OCI-LY3 (cell line): Measurements from ENCODE around the gene SPON1.

ENCODE experiments used
- H2AFZ ChIP-seq: fragments of 200-600, 300-600 bp; shearing (Covaris generic); 2 replicates; pipeline ENCODE4 v1.6.0; 2014; ENCODE audit warnings: antibody characterized with exemption, low read depth, low read length
- H3K27ac ChIP-seq: fragments of 200-600, 300-600 bp; sonication (generic); 2 replicates; pipeline ENCODE4 v1.5.1; 2014; ENCODE audit warnings: mild to moderate bottlenecking, low read length, moderate library complexity, mixed read lengths
- H3K27me3 ChIP-seq: fragments of 200-600, 300-600 bp; sonication (generic); 2 replicates; pipeline ENCODE4 v1.6.1; 2014; ENCODE audit warnings: low read depth, low read length, mixed read lengths
- H3K36me3 ChIP-seq: fragments of 200-600, 300-600 bp; sonication (generic); replicated peaks from 2 replicates; pipeline ENCODE3; 2014; ENCODE audit warnings: low read depth, low read length, mixed read lengths
- H3K4me1 ChIP-seq: fragments of 300-600, 200-600 bp; sonication (generic); 2 replicates; pipeline ENCODE4 v1.6.1; 2014; ENCODE audit warnings: low read length, mixed read lengths
- H3K4me2 ChIP-seq: fragments of 200-600, 300-600 bp; sonication (generic); 2 replicates; pipeline ENCODE4 v1.6.1; 2014; ENCODE audit warnings: low read length, mixed read lengths
- H3K4me3 ChIP-seq: fragments of 300-600, 200-600 bp; sonication (generic); 2 replicates; pipeline ENCODE4 v1.5.1; 2014; ENCODE audit warnings: antibody characterized with exemption, mild to moderate bottlenecking, low read length, moderate library complexity
- H3K79me2 ChIP-seq: fragments of 300-600, 200-600 bp; shearing (Covaris generic); 2 replicates; pipeline ENCODE4 v1.6.1; 2014; ENCODE audit warnings: mild to moderate bottlenecking, low read length, mixed read lengths
- H3K9ac ChIP-seq: fragments of 300-600, 200-600 bp; shearing (Covaris generic); 2 replicates; pipeline ENCODE4 v1.6.0; 2014; ENCODE audit warnings: mild to moderate bottlenecking, low read length, moderate library complexity
- H3K9me3 ChIP-seq: fragments of 200-600, 300-600 bp; shearing (Covaris generic); 2 replicates; pipeline ENCODE4 v1.6.1; 2014; ENCODE audit warnings: low read length, mixed read lengths; ENCODE audit not compliant: insufficient read depth
- H4K20me1 ChIP-seq: fragments of 200-600, 300-600 bp; sonication (generic); 2 replicates; pipeline ENCODE4 v1.6.1; 2016; ENCODE audit warnings: low read length, mixed read lengths; ENCODE audit not compliant: insufficient read depth
- CTCF ChIP-seq: fragments of 200-600, 300-600 bp; sonication (generic); IDR thresholded peaks from 2 replicates; pipeline ENCODE4 v1.5.1; 2014; ENCODE audit warnings: antibody characterized with exemption, low read length, low read depth
- EZH2phosphoT487 ChIP-seq: fragments of 200-600 bp; shearing (Covaris generic); IDR thresholded peaks from 2 replicates; pipeline ENCODE4 v1.6.1; 2018; ENCODE audit warnings: antibody characterized with exemption, mixed run types, low read depth

SPON1 gene

GRCh38 chr11:13962562-13963168 is at the start of gene SPON1:
Gene SPON1, plus strand, starts transcription at chr11:13962723. Its CDS starts 182 bp downstream, at chr11:13962905.
- no peaks in the 10 kb centered on the region for H4K20me1 ChIP-seq
- H3K27ac ChIP-seq, result no peak within 1 kb of the TSS
- no peaks in the 10 kb centered on the region for H3K79me2 ChIP-seq
- no peaks in the 10 kb centered on the region for H3K4me1 ChIP-seq
- no peak within 1 kb of the TSS for H3K4me3 ChIP-seq
- no peak within 1 kb of the TSS for H2AFZ ChIP-seq
- H3K36me3 ChIP-seq, result no peaks in the 10 kb centered on the region
- H3K9ac ChIP-seq, result no peak within 1 kb of the TSS
- H3K27me3 ChIP-seq, result peaks cover 21% of the 10 kb centered on the region
- H3K4me2 ChIP-seq, result no peak within 1 kb of the TSS
- no peaks in the 10 kb centered on the region for H3K9me3 ChIP-seq
- no peak for TF ChIP-seq CTCF

- H3K27me3 ChIP-seq, result peaks cover 22% of the 10 kb centered on the region
- no peaks in the 10 kb centered on the region for H3K9me3 ChIP-seq
- H3K79me2 ChIP-seq, result no peaks in the 10 kb centered on the region
- H3K4me1 ChIP-seq, result no peaks in the 10 kb centered on the region
- H4K20me1 ChIP-seq, result no peaks in the 10 kb centered on the region
- H3K4me2 ChIP-seq, result no peak overlapping the region
- H3K4me3 ChIP-seq, result no peak overlapping the region
- TF ChIP-seq EZH2phosphoT487 (no peak), CTCF (no peak)
- no peak overlapping the region for H2AFZ ChIP-seq
- no peaks in the 10 kb centered on the region for H3K36me3 ChIP-seq
- no peak overlapping the region for H3K27ac ChIP-seq
- H3K9ac ChIP-seq, result no peak overlapping the region
These were observed 45.3 kb upstream of the SPON1 start for GRCh38 chr11:13917264-13917663.

GRCh38 chr11:13917904-13918303 is 44.6 kb upstream of the SPON1 start:
- H3K27ac ChIP-seq, result no peak overlapping the region
- no peak overlapping the region for H2AFZ ChIP-seq
- H3K9me3 ChIP-seq, result no peaks in the 10 kb centered on the region
- no peaks in the 10 kb centered on the region for H3K79me2 ChIP-seq
- H3K9ac ChIP-seq, result no peak overlapping the region
- H3K4me3 ChIP-seq, result no peak overlapping the region
- no peak overlapping the region for H3K4me2 ChIP-seq
- H4K20me1 ChIP-seq, result no peaks in the 10 kb centered on the region
- no peaks in the 10 kb centered on the region for H3K36me3 ChIP-seq
- no peak for TF ChIP-seq EZH2phosphoT487
- TF ChIP-seq CTCF, result no peak
- no peaks in the 10 kb centered on the region for H3K4me1 ChIP-seq
- H3K27me3 ChIP-seq, result peaks cover 22% of the 10 kb centered on the region

GRCh38 chr11:13920756-13921155 is 41.8 kb upstream of the SPON1 start:
- H2AFZ ChIP-seq, result no peak overlapping the region
- TF ChIP-seq EZH2phosphoT487 (no peak), CTCF (no peak)
- H3K4me2 ChIP-seq, result no peak overlapping the region
- H3K9me3 ChIP-seq, result no peaks in the 10 kb centered on the region
- no peak overlapping the region for H3K27ac ChIP-seq
- no peaks in the 10 kb centered on the region for H3K36me3 ChIP-seq
- H3K27me3 ChIP-seq, result peaks cover 22% of the 10 kb centered on the region
- no peak overlapping the region for H3K9ac ChIP-seq
- no peaks in the 10 kb centered on the region for H3K4me1 ChIP-seq
- H3K79me2 ChIP-seq, result no peaks in the 10 kb centered on the region
- no peaks in the 10 kb centered on the region for H4K20me1 ChIP-seq
- H3K4me3 ChIP-seq, result no peak overlapping the region
